ENCODE data around the gene ZNF777.
"Not testable (repeated sequence)": the region's sequence is repeated elsewhere in the genome, so short reads cannot be mapped to it uniquely, and the experiment has no call there.

- TF ChIP-seq CTCF (IDR thresholded peaks at IDR 0.05; ENCODE audit: poor library complexity); EZH2phosphoT487 (IDR thresholded peaks at IDR 0.05; ENCODE audit: low read depth, severe bottlenecking, unreplicated experiment): not testable (repeated sequence)
Measured at GRCh38 chr7:149386514-149386913, 74.3 kb downstream of the ZNF777 start.
